GM12878 (cell line): Measurements from ENCODE around the gene U2AF2. TPM values are rescaled to one million over a fixed set of nuclear protein-coding genes. Genes with fewer than 3 reads are reported as not detected.

Source experiments
- ATAC-seq: fragments of 200-7000 bp; cut with Tn5 transposase; 3 replicates; pipeline ENCODE4 v1.9.1; 2020; ENCODE audit warnings: mild to moderate bottlenecking, moderate library complexity
- BruUV-seq: library from RNA; stranded (reverse); fragments of 400-500 nt; replicated peaks from 2 replicates; lab custom pipeline; 2021; lab: Mats Ljungman, UMichigan
- CTCF ChIA-PET: fragments of 300-600 bp; sonication (Branson Sonifier 250); formaldehyde crosslinking; extraction: SDS; loops from one replicate; lab custom pipeline; 2021; ENCODE audit warnings: inconsistent platforms; lab: Yijun Ruan, JAX
- POLR2A ChIA-PET: fragments of 350-600 bp; formaldehyde crosslinking; extraction: SDS; loops from one replicate; lab custom pipeline; 2021; ENCODE audit warnings: inconsistent platforms; lab: Charles Lee
- RAD21 ChIA-PET: fragments of 300-600 bp; sonication (Branson Sonifier 250); formaldehyde crosslinking; loops from one replicate; lab custom pipeline; 2023; ENCODE audit warnings: antibody characterized with exemption; ENCODE audit not compliant: unreplicated experiment; lab: Charles Lee
- SMC1A ChIA-PET: fragments of 300-600 bp; sonication (Branson Sonifier 250); formaldehyde crosslinking; loops from one replicate; lab custom pipeline; 2023; ENCODE audit not compliant: unreplicated experiment, uncharacterized antibody; lab: Charles Lee
- DNase-seq: peaks from one replicate; pipeline ENCODE4 v3.0.0-alpha.2; 2011; ENCODE audit warnings: low read depth, low spot score
- FAIRE-seq: peaks from 3 replicates; lab custom pipeline; 2011; peaks lifted over from hg19 to GRCh38; lab: Jason Lieb, UNC
- H2AFZ ChIP-seq: 2 replicates; pipeline ENCODE4 v1.6.0; 2011; ENCODE audit warnings: low read depth, low read length, control low read depth; ENCODE audit not compliant: control insufficient read depth
- H3K27ac ChIP-seq: 2 replicates; pipeline ENCODE4 v1.5.1; 2011; ENCODE audit warnings: control low read depth; ENCODE audit not compliant: control insufficient read depth, insufficient read depth
- H3K27me3 ChIP-seq, 2 experiments: replicated peaks in 1 of 2; 2 replicates each; pipeline versions ENCODE4 v1.6.0 to v1.6.1; 2011; ENCODE audit warnings: low read length in 1 of 2; ENCODE audit not compliant: control insufficient read depth in 2 of 2, insufficient read depth in 2 of 2
- H3K36me3 ChIP-seq, 2 experiments: 2 replicates each; pipeline ENCODE4 v1.5.1; 2011; ENCODE audit warnings: low read length in 1 of 2; ENCODE audit not compliant: control insufficient read depth in 2 of 2, insufficient read depth in 2 of 2
- H3K4me1 ChIP-seq: 2 replicates; pipeline ENCODE4 v1.6.1; 2011; ENCODE audit warnings: mild to moderate bottlenecking, low read length, moderate library complexity, mixed read lengths; ENCODE audit not compliant: control insufficient read depth, insufficient read depth
- H3K4me2 ChIP-seq: 2 replicates; pipeline ENCODE4 v1.6.0; 2011; ENCODE audit warnings: control low read depth; ENCODE audit not compliant: control insufficient read depth, insufficient read depth
- H3K4me3 ChIP-seq: fragments of 200-600 bp; sonication (generic); 2 replicates; pipeline ENCODE4 v1.5.1; 2016
- H3K79me2 ChIP-seq: 2 replicates; pipeline ENCODE4 v1.6.0; 2011; ENCODE audit warnings: low read length; ENCODE audit not compliant: control insufficient read depth, insufficient read depth
- H3K9ac ChIP-seq: 2 replicates; pipeline ENCODE4 v1.8.0; 2011; ENCODE audit warnings: low read length, control low read depth, mixed read lengths; ENCODE audit not compliant: control insufficient read depth, insufficient read depth
- H3K9me3 ChIP-seq: replicated peaks from 3 replicates; pipeline ENCODE4 v1.5.1; 2011; ENCODE audit warnings: mild to moderate bottlenecking, low read length; ENCODE audit not compliant: control insufficient read depth, insufficient read depth
- H4K20me1 ChIP-seq: 2 replicates; pipeline ENCODE4 v1.6.0; 2011; ENCODE audit not compliant: control insufficient read depth, insufficient read depth
- BHLHE40 ChIP-seq, 2 experiments: fragments of 450-650 bp in 1 of 2; IDR thresholded peaks; 2 replicates each; pipeline ENCODE4 v1.6.1; 2011 to 2017; ENCODE audit warnings: low read depth in 2 of 2, borderline replicate concordance in 1 of 2, improper control_type of control experiment in 1 of 2, low read length in 1 of 2, mild to moderate bottlenecking in 1 of 2
- CBFB ChIP-seq: IDR thresholded peaks from 2 replicates; pipeline ENCODE4 v1.6.1; 2016; ENCODE audit warnings: antibody characterized with exemption, low read depth
- FOS ChIP-seq: IDR thresholded peaks from 3 replicates; pipeline ENCODE4 v1.6.1; 2011; ENCODE audit warnings: borderline replicate concordance; ENCODE audit not compliant: insufficient read length; ENCODE audit errors: extremely low read depth
- FOXK2 ChIP-seq: fragments of 450-650 bp; IDR thresholded peaks from 2 replicates; pipeline ENCODE4 v1.6.1; 2017; ENCODE audit warnings: mild to moderate bottlenecking, moderate library complexity
- HCFC1 ChIP-seq: fragments of 150-350 bp; IDR thresholded peaks from 2 replicates; pipeline ENCODE4 v1.6.1; 2014; ENCODE audit warnings: low read length
- MEF2A ChIP-seq: IDR thresholded peaks from 2 replicates; pipeline ENCODE4 v1.6.1; 2011; ENCODE audit warnings: low read depth, mild to moderate bottlenecking, low read length, moderate library complexity; ENCODE audit not compliant: insufficient read depth
- MLLT1 ChIP-seq: fragments of 450-650 bp; IDR thresholded peaks from 2 replicates; pipeline ENCODE4 v1.6.1; 2016; ENCODE audit warnings: mild to moderate bottlenecking
- RAD51 ChIP-seq: fragments of 450-650 bp; IDR thresholded peaks from 2 replicates; pipeline ENCODE4 v1.6.1; 2016; ENCODE audit warnings: moderate library complexity, mild to moderate bottlenecking, inconsistent platforms
- RELB ChIP-seq: fragments of 450-650 bp; IDR thresholded peaks from 2 replicates; pipeline ENCODE4 v1.6.1; 2017; ENCODE audit warnings: low read depth, mild to moderate bottlenecking, moderate library complexity
- SMAD5 ChIP-seq: IDR thresholded peaks from 2 replicates; pipeline ENCODE4 v1.6.1; 2016; ENCODE audit warnings: antibody characterized with exemption, low read depth
- SMC3 ChIP-seq: IDR thresholded peaks from 2 replicates; pipeline ENCODE4 v1.6.1; 2011; ENCODE audit warnings: low read length, improper control_type of control experiment, borderline replicate concordance
- ZBED1 ChIP-seq: IDR thresholded peaks from 2 replicates; pipeline ENCODE4 v1.6.1; 2016; ENCODE audit warnings: borderline replicate concordance
- ZBTB40 ChIP-seq: fragments of 450-650 bp; IDR thresholded peaks from 2 replicates; pipeline ENCODE4 v1.6.1; 2016; ENCODE audit warnings: mild to moderate bottlenecking, moderate library complexity, borderline replicate concordance
- ZNF384 ChIP-seq: IDR thresholded peaks from 2 replicates; pipeline ENCODE4 v1.6.1; 2012; ENCODE audit warnings: low read depth, mild to moderate bottlenecking, low read length, improper control_type of control experiment, borderline replicate concordance
- WGBS: methylation state at CpG from one replicate; pipeline ENCODE4 v1.1.6; 2016; ENCODE audit warnings: low lambda C conversion rate; ENCODE audit not compliant: insufficient replicate concordance, insufficient coverage; ENCODE audit errors: missing lambda C conversion rate; 5-methylcytosine and 5-hydroxymethylcytosine counted together
- in situ Hi-C: fragments of 300-500 bp; cut with MboI; formaldehyde crosslinking; loops from 9 replicates; pipeline ENCODE4 v1.14.3; 2018; ENCODE audit warnings: mixed read lengths
- intact Hi-C: fragments of 100-400 bp; cut with micrococcal nuclease; formaldehyde crosslinking; loops from one replicate; pipeline ENCODE4 v1.14.2; 2022; ENCODE audit not compliant: unreplicated experiment
- polyA plus RNA-seq, 11 experiments: library from polyadenylated mRNA; depleted of rRNA in 4 of 11; unstranded in 6 of 11; stranded (reverse) in 5 of 11; fragments of >200 nt; fragmentation: Nextera tagmentation in 4 of 11; fragmentation: Illumina TruSeq in 1 of 11; extraction: Ambion mirVana in 4 of 11; extraction: Trizol in 1 of 11; gene quantifications; 1 replicate in 1 of 11; 2 replicates in 10 of 11; pipeline versions ENCODE4 v1.2.1 to v1.2.3, GENCODE V29; 2011 to 2016; ENCODE audit warnings: inconsistent platforms in 2 of 11, missing spikeins in 2 of 11, low read depth in 1 of 11
- total RNA-seq, 4 experiments: library from RNA; depleted of rRNA in 3 of 4; stranded (reverse); fragments of >200 nt in 3 of 4; fragmentation: Illumina TruSeq in 1 of 4; extraction: Trizol in 1 of 4; gene quantifications; 2 replicates each; pipeline versions ENCODE4 v1.2.1 to v1.2.3, GENCODE V29; 2013 to 2021

U2AF2 gene
- total and polyA plus RNA-seq, 10 of the 15 experiments (the other 5 are each of a cell fraction or from before 2014, with no cell fraction given), result 3.0 to 338 (median 130) TPM

GRCh38 chr19:55655648-55656040, 809 bp downstream of the U2AF2 start:
- no peaks in the 10 kb centered on the region for H3K27me3 ChIP-seq
- ChIA-PET POLR2A (interaction anchor here (2.0 kb wide), 1 partner anchor 16 kb away, joined by 5 read pairs; no protein-coding TSS in a partner anchor), CTCF (interaction anchor here (2.1 to 2.3 kb wide), 2 partner anchors 16 to 23 kb away, joined by 12 to 14 read pairs; no protein-coding TSS in a partner anchor), RAD21 (interaction anchor here (1.2 to 2.3 kb wide), 3 partner anchors 21 to 154 kb away, joined by 4 to 14 read pairs (median 9); no protein-coding TSS in a partner anchor), SMC1A (interaction anchor here (3.2 kb wide), 1 partner anchor 16 kb away, joined by 15 read pairs; no protein-coding TSS in a partner anchor)
- H4K20me1 ChIP-seq, result peaks cover 11% of the 10 kb centered on the region
- peaks cover 12% of the 10 kb centered on the region for H3K4me1 ChIP-seq
- intact Hi-C loops, result loop anchor here (2.0 kb wide), 1 partner anchor 23 kb away; no protein-coding TSS in a partner anchor
- FAIRE-seq (no peak), ATAC-seq (no peak), DNase-seq (no peak)
- TSS peak; percentile 67 for BruUV-seq
- peak overlapping the region; percentile 100 for H3K27ac ChIP-seq
- in situ Hi-C loops, result loop anchor here (10.0 to 25.0 kb wide), 2 partner anchors 1191 to 1518 kb away; partner anchors contain the start of genes CNOT3 and LENG9
- peak overlapping the region; percentile 98 for H3K9ac ChIP-seq
- no peaks in the 10 kb centered on the region for H3K9me3 ChIP-seq
- H3K4me2 ChIP-seq, result peak overlapping the region; percentile 94
- WGBS, result under 1% methylated on average over 15 of the region's 19 CpGs
- H3K36me3 ChIP-seq, result peaks cover 2 to 21% of the 10 kb centered on the region in 2 experiments; a peak in 3 of 4 replicates
- peaks cover 58% of the 10 kb centered on the region for H3K79me2 ChIP-seq
- H2AFZ ChIP-seq, result peak overlapping the region; percentile 19
- H3K4me3 ChIP-seq, result peak overlapping the region; percentile 94
- TF ChIP-seq RELB (peak; percentile 72), CBFB (0 out of 2 replicates have a peak, but pooled peaks have one; percentile 12), HCFC1 (no peak), FOS (no peak), ZNF384 (no peak), BHLHE40 (IDR thresholded peaks at IDR 0.05; ENCODE audit: borderline replicate concordance in 1 of 2, low read depth in 2 of 2, low read length in 1 of 2) (0 out of 4 replicates have a peak, but pooled peaks of 1 of the 2 experiments have one; percentile 37), ZBED1 (peak; percentile 82; the same call in 1 of the 2 replicates), SMAD5 (peak; percentile 25; the same call in 1 of the 2 replicates), MLLT1 (0 out of 2 replicates have a peak, but pooled peaks have one; percentile 17), FOXK2 (no peak), RAD51 (peak; percentile 4; the same call in 1 of the 2 replicates), SMC3 (peak; percentile 13; the same call in 1 of the 2 replicates), MEF2A (0 out of 2 replicates have a peak, but pooled peaks have one; percentile 22), ZBTB40 (peak; percentile 20; the same call in 1 of the 2 replicates)
